HG03108 (cell line): ENCODE data around the gene CCDC159.
"Not testable (repeated sequence)": the region's sequence is repeated elsewhere in the genome, so short reads cannot be mapped to it uniquely, and the experiment has no call there.

ENCODE experiments used
- ATAC-seq: cut with Tn5 transposase; IDR thresholded peaks from one replicate; pipeline ENCODE4 v1.9.1; 2021; ENCODE audit warnings: moderate library complexity; ENCODE audit not compliant: unreplicated experiment

CCDC159 gene, protein sequence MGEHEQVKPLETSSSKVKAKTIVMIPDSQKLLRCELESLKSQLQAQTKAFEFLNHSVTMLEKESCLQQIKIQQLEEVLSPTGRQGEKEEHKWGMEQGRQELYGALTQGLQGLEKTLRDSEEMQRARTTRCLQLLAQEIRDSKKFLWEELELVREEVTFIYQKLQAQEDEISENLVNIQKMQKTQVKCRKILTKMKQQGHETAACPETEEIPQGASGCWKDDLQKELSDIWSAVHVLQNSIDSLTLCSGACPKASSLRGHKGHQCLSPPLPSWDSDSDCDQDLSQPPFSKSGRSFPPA

DNA sequence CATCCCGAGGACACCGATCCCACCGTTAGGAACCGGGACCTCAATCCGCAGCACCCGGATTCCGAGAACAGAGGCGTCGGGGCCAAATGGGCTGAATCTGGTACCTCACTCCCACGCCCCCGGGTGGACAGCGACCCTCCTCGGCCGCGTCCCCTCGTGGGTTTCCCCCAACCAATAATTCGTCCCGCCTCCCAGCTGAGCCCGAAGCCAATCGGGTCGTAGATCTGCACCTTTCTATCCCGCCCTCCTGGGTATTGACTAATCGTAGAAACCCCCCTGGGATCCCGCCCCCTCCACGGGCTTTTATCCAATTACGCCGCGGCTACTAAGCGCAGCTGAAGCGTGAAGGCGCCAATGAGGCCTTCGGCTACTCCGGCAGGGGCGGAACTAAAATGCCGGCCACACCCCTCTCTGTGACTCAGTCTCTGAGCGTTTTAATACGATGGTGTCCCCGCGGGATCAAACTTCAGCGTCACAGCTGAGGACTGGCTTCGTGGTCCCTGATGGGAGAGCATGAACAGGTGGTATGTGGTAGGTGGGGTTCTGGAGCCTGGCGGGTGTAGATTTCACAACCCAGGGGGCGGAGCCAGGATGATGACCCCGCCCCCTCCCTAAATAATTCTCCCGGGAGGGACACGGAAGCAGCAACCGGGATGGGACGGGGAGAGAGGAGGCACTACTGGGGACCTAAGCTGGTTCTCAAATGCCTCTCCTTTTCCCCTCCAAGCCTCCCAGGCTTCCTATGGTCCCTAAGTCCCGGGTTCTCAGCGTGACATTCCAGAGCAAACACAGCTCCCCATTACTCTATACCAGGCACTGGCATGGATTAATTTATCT is at the start of gene CCDC159, which contains the start of gene TMEM205:
CCDC159 (plus strand) TSS at position 416 of the 837 bp plus-strand sequence; CDS start at position 504, 88 bp downstream.
TMEM205 (minus strand) TSS at position 165 of the 837 bp plus-strand sequence. CDS start 649 bp downstream, outside the sequence.
- peak; percentile 88 for ATAC-seq

DNA sequence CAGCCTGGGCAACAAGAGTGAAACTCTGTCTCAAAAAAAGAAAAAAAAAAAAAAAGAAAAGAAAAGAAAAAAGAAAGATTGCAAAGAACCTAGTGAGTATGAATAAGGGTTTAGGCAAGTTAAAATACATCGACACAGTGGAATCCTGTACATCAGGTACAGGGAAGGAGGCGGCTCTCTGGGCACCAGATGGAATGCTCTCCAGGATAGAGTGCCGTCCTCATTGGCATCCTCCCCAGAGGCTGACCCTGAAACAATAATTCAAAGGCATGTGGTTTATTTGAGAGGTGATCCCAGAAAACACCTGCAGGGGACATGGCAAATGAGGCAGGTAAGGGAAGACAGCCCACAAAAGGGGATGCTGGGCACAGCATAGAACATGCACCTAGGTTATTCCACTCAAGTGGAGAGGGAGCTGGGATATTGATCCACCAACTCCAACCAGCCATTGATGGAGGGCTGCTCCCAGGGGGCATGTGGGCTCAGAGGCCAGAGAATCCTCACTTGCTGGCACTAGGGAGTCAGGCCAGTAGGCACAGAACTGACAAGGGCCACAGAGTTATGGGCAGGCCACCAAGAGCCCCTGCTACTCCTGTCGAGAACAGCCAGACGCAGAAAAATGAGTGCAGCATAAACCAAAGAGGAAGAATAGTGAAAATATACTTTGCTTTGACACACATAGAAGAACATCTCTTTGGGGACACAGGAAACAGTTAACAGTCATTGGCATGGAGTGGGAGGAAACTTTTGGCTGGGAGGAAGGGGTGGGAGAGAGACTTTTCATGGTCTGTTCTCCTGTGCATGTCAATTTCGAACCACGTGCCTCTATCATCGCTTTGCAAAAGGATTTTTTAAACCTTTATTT is 46.1 kb upstream of the CCDC159 start:
- no peak for ATAC-seq

DNA sequence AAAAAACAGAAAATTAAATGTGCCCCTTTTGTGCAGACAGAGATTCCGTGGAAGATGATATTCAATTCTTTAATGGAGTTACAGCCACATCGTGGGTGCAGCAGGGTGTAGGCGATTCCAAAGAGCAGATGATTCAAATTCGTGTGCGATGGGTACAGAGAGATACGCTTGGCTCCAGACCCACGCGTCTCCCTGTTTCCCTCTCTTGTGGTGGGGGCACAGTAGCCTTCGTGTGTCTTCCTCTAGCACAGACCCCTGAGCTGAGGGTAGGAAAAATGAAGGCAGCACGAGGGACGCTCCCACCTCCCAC is 45.6 kb upstream of the CCDC159 start:
- no peak for ATAC-seq

DNA sequence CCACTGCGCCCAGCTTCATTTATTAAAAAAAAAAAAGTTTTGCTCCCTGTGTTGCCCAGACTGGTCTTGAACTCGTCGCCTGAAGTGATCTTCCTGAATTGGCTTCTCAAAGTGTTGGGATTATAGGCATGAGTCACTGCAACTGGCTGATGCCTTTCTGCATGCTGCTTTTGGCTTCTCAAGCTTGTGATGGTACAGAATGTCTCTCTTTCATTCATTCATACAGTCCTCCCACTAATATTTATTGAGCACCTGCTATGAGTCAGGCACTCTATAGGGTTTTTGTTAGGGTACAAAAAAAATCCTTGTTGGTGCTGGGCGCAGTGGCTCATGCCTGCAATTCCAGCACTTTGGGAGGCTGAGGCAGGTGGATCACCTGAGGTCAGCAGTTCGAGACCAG is 41.4 kb upstream of the CCDC159 start:
- no peak for ATAC-seq

DNA sequence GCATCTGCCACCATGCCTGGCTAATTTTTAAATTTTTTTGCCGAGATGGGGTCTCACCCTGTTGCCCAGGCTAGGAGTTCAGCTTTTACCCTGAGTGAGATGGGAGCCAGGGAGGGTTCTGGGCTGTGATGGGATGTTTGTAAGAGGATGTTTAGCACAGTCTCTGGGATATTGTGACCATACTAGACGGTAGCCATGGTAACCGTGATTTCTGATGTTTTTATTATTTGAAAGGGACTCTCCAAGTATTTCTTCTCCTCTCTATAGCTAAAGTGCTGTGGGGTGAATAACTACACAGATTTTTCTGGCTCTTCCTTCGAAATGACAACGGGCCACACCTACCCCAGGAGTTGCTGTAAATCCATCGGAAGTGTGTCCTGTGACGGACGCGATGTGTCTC is 40.0 kb upstream of the CCDC159 start:
- ATAC-seq = no peak

DNA sequence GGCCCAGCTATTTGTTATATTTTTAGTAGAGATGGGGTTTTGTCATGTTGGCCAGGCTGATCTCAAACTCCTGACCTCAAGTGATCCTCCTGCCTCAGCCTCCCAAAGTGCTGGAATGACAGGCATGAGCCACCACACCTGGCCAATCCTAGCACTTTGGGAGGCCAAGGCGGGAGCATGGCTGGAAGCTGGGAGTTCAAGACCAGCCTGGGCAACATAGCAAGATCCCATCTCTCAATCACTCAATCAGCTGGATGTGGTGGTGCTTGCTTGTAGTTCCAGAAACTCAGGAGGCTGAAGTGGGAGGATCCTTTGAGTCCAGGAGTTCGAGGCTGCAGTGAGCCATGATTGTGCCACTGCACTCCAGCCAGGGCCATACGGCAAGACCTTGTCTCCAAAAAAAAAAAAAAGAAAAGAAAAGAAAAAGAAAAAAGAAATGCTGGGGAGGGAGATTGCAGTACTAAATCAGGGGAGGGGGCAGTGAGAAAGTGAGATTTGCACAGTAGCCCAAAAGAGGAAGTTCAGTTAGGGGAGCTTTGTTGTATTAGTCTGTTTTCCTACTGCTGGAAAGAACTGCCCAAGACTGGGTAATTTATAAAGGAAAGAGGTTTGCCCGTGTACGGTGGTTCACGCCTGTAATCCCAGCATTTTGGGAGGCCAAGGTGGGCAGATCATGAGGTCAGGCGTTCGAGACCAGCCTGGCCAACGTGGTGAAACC is 25.9 kb upstream of the CCDC159 start:
- ATAC-seq = not testable (repeated sequence)

DNA sequence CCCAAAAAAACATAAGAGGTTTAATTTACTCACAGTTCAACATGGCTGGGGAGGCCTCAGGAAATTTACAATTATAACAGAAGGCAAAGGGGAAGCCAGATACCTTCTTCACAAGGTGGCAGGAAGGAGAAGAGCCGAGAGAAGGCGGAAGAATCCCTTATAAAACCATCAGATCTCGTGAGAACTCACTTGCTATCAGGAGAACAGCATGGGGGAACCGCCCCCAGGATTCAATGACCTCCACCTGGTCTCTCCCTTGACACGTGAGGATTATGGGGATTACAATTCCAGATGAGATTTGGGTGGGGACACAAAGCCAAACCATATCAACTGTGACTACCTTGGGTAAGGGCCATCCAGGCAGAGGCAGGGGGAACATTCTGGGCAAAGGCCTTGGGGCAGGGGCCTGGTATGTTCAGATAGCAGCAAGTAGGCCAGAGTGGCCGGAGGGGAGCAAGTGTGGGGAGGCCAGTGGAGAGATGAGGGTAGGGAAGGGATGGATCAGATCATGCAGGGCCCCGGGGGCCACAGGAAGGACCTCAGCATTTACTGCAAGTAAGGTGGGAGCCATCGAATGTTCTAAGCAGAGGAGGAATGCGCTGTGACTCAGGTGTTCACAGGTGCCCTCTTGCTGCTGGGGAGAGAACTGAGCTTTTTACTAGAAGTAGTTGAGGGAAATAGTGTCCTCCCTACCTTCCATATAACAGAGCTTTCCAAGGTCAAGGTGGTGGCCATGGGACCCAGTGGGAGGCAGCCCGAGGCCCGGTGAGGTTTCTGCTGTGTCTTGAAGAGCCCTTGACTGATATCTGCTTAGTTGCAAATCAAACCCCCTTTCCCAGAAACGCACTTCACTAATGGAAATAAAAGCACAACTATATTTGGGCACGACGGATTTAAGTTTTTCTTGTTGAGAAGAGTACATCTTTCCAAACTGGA is 24.9 kb upstream of the CCDC159 start:
- no peak for ATAC-seq

DNA sequence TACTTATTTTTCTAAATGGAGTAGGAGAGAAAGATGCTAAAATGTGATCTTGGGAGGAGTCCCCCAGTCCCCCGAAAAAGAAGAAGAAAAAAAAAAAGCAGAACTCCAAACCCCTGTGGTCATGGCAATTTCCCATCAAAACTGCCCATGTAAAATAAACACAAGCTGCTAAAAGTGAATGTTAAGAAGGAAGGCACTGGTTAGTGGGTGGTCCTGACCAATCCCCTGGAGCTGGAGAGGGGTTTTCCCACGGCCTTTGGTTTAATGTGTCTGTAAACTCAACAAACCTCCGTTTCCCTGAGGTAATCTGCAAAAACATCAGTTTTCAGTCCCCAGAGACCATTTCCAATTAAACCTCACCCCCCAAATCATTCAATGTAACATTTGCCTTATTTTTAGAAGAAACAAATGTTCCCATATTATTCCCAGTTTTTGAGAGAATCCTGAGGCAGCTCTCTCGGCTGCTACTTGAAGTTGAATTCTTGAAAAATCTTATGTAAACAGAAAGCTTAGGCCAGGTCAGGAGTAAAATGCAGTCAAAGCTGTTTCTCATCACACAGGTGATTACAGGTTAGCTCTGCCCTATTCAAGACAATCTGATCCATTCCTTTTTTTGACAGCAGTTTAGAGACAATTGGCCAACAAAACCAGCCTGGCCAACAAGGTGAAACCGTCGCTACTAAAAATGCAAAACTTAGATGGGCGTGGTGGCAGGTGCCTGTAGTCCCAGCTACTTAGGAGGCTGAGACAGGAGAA is 23.9 kb upstream of the CCDC159 start:
- ATAC-seq = no peak

DNA sequence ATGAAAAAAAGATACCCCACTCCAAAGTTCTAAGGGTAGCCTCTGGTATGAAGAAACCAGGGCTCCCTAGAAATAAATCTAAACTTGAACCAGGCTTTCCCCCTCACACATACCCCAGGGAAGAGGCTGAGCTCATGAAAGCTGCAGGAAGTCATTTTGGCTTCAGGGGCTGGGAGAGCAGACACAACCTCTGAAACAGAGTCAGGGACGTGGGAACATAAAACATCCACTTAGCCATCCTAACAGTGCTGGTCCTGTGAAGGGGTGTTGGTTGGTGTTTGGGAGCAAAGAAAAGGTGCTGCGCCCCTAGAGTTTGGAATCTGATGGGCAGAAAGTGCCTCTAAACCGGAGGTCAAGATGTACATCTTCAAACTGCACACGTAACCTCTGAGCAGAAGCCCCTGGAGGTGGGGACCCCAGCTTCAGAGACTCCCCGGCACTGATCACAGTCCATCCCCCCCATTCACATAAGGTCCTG is 22.7 kb upstream of the CCDC159 start:
- no peak for ATAC-seq

DNA sequence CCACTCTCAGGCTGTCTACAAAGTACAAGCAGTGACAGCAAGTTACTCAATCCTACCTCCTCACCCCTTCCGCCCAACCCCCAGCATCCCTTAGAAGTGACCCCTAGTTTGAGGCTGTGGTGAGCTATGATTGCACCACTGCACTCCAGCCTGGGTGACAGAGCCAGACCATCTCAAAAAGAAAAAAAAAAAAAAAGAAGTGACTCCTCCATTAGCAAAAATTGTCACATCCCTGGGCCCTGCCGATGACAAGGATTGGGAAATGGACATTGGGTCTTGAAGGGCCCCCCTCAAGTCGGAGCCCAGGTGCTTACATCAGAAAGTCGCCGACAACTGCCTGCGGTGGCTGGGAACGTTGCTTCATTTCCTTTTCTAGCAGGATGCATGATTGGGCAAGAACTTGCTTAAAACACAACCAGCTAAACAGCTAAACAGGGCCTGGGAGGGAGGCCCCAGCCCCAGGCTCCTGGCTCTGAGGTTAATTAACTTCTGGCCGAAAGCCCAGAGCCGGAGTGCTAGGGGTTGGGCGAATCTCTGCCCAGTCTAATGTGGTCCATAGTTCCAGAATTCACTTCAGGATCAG is 22.1 kb upstream of the CCDC159 start:
- ATAC-seq = peak; percentile 54

DNA sequence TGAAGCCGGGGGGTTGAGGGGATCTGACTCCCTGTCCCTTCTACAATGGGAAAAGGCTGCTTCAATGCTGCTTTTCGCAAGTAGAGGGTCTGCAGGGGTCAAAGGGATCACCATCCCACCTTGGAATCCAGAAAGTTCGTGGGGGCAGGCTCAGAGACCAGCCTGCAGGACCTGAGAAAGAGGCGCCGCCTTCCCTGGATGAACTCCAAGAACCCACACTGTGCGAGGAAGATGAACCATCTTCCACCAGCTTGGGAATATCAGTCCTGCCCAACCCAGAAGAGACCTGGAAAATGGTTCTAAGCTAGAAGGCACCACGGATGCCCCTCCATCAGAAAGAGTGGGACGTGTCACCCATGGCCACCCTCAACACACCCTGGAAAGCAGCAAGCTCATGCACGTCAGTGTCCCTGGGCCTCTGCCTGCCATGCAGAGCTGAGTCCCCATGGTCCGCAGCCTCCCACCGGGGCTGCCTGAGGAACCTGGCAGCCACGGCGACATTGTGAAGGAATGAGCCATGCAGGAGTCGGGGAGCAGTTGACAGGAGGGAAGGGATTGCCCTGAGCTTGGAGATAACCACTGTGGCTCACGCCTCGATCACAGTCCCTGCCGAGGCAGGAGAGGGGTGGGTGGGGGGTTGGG is 21.4 kb upstream of the CCDC159 start:
- ATAC-seq = no peak

DNA sequence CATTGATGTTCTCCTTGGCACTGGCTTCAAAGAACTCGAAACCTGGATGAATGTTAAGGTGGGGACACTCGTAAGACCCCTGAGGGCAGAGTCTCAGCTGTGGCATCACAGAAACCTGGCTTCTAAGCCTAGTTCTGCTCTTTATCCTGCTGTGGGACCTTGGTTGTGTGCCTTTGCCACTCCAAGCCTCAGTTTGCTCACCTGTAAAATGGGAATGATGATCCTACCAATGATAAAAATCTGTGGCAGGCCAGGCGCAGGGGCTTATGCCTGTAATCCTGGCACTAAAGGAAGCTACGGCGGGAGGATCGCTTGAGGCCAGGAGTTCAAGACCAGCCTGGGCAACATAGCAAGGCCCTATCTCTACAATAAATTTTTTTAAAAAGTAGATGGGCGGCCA is 20.8 kb upstream of the CCDC159 start:
- no peak for ATAC-seq

DNA sequence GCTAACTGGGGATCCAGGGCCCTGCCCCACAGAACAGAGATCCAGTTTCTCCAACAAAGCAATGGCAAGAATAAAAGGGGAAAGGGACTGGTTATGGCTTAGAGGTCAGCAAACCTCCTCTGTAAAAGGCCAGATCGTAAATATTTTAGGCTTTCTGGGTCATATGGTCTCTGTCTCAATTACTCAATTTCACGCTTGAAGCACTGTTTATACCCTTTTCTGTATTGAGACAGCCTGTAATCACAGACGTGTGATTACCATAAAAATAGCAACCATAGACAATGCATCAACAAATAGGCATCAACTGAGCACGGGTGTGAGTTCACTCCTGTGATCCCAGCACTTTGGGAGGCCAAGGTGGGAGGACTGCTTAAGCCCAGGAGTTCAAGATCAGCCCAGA is 16.2 kb upstream of the CCDC159 start:
- no peak for ATAC-seq

DNA sequence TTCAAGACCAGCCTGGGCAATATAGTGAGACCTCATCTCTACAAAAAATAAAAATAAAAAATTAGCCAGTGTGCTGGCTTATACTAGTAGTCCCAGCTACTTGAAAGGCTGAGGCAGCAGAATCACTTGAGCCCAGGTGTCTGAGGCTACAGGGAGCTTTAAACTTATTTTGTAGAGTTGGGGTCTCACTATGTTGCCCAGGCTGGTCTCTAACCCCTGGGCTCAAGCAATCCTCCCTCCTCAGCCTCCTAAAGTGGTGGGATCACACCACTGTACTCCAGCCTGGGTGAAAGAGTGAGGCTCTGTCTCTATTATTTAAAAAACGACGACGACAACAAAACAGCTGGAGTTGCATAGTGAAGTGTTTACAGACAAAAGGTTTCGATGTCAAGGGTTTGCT is 14.8 kb upstream of the CCDC159 start:
- no peak for ATAC-seq

DNA sequence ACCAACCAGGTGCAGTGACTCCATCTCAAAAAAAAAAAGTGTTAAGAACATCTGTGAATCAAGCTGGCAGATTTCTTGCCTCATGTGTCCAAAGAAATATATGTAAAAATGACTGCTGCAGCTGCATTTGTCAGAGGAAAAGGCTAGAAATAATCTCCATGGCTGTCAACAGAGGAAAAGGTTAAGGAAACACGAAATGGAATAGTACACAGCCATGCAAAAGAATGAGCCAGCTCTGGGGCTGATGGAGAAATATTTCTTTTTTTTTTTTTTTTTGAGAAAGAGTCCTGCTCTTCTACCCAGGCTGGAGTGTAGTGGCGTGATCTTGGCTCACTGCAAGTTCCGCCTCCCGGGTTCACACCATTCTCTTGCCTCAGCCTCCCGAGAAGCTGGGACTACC is 13.5 kb upstream of the CCDC159 start:
- ATAC-seq = no peak

DNA sequence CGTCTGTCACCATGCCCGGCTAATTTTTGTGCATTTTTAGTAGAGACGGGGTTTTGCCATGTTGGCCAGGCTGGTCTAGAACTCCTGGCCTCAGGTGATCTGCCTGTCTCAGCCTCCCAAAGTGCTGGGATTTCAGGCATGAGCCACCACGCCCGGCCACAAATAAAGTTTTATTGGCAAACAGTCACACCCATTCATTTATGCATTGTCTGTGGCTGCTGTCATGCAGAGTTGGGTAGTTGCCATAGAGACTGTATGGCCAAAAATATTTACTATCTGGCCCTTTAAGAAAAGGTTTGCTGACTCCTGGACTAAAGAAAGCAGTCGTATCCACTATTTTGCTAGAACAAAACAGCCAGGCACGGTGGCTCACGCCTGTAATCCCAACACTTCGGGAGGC is 12.5 kb upstream of the CCDC159 start:
- ATAC-seq = not testable (repeated sequence)

DNA sequence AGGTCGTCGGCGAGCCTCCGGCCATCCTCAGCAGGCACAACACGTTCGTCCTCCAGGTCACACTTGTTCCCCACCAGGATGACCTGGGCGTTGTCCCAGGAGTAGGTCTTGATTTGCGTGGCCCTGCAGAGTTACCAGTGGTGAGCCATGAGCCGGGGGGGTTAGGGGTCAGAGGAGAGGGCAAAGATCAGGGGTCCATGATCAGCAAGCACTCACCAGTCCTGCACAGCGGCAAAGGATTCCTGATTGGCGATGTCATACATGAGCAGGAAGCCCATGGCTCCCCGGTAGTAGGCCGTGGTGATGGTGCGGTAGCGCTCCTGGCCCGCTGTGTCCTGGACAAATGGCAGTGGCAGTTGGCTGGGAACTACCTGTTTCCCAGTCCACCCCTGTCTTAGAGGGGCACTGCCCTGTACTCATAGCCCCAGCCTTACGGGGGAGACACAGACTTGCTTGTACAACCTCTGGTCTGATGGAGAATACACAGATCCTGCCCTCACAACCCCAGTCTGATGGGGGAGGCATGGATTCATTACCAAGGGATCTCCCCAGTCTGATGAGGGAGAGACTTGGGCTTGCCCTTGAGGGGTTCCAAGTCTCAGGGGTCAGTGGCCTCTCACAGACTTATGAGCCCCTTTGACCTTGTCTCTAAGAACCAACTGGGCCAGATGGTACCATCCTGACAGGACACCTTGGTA is 10.7 kb upstream of the CCDC159 start:
- no peak for ATAC-seq
